ENCODE measurements around the gene LGI4.

The LGI4 gene

GRCh38 chr19:35100588-35101533 is 34.0 kb downstream of the LGI4 start:
- Histone ChIP-seq H3K27ac (ENCODE audit: low read depth, low read length) (no peak overlapping the region), H3K4me1 (ENCODE audit: control insufficient read depth, low read length) (no peaks in the 10 kb centered on the region), H3K79me2 (ENCODE audit: control insufficient read depth, low read length) (no peaks in the 10 kb centered on the region), H3K9me2 (replicated peaks; ENCODE audit: control insufficient read depth, low read length) (no peaks in the 10 kb centered on the region), H3K36me3 (ENCODE audit: control insufficient read depth, low read length) (no peaks in the 10 kb centered on the region), H3K4me2 (ENCODE audit: low read length) (no peak overlapping the region), H3K27me3 (ENCODE audit: control insufficient read depth, low read length) (no peaks in the 10 kb centered on the region), H3F3A (ENCODE audit: control insufficient read depth, insufficient read depth) (peaks cover 3% of the 10 kb centered on the region), H4K20me1 (ENCODE audit: control insufficient read depth, insufficient read depth, low read depth, low read length) (no peaks in the 10 kb centered on the region), H3K4me3 (ENCODE audit: low read length) (no peak overlapping the region), H3K9me3 (ENCODE audit: control insufficient read depth, insufficient read depth, low read length) (peaks cover 3% of the 10 kb centered on the region; the same call in 1 of the 2 replicates)
- TF ChIP-seq CTCF (IDR thresholded peaks at IDR 0.05; ENCODE audit: low read depth, low read length, poor library complexity, severe bottlenecking) (no peak), EZH2phosphoT487 (IDR thresholded peaks at IDR 0.05; ENCODE audit: borderline replicate concordance, low read length) (no peak)

GRCh38 chr19:35099897-35100275 is 35.0 kb downstream of the LGI4 start:
- no peaks in the 10 kb centered on the region for H4K20me1 ChIP-seq (ENCODE audit: control insufficient read depth, insufficient read depth, low read depth, low read length)
- H3K27ac ChIP-seq (ENCODE audit: low read depth, low read length) = no peak overlapping the region
- H3K9me3 ChIP-seq (ENCODE audit: control insufficient read depth, insufficient read depth, low read length) = no peaks in the 10 kb centered on the region; the same call in 1 of the 2 replicates
- no peaks in the 10 kb centered on the region for H3F3A ChIP-seq (ENCODE audit: control insufficient read depth, insufficient read depth)
- H3K4me2 ChIP-seq (ENCODE audit: low read length) = no peak overlapping the region
- no peaks in the 10 kb centered on the region for H3K27me3 ChIP-seq (ENCODE audit: control insufficient read depth, low read length)
- H3K4me1 ChIP-seq (ENCODE audit: control insufficient read depth, low read length) = no peaks in the 10 kb centered on the region
- no peaks in the 10 kb centered on the region for H3K9me2 ChIP-seq (replicated peaks; ENCODE audit: control insufficient read depth, low read length)
- H3K4me3 ChIP-seq (ENCODE audit: low read length) = no peak overlapping the region
- no peaks in the 10 kb centered on the region for H3K36me3 ChIP-seq (ENCODE audit: control insufficient read depth, low read length)
- no peaks in the 10 kb centered on the region for H3K79me2 ChIP-seq (ENCODE audit: control insufficient read depth, low read length)
- TF ChIP-seq EZH2phosphoT487 (IDR thresholded peaks at IDR 0.05; ENCODE audit: borderline replicate concordance, low read length) (no peak), CTCF (IDR thresholded peaks at IDR 0.05; ENCODE audit: low read depth, low read length, poor library complexity, severe bottlenecking) (no peak)

GRCh38 chr19:35099155-35099896 is 35.5 kb downstream of the LGI4 start:
- no peaks in the 10 kb centered on the region for H3K36me3 ChIP-seq (ENCODE audit: control insufficient read depth, low read length)
- no peak overlapping the region for H3K4me3 ChIP-seq (ENCODE audit: low read length)
- TF ChIP-seq EZH2phosphoT487 (IDR thresholded peaks at IDR 0.05; ENCODE audit: borderline replicate concordance, low read length) = no peak
- TF ChIP-seq CTCF (IDR thresholded peaks at IDR 0.05; ENCODE audit: low read depth, low read length, poor library complexity, severe bottlenecking) = no peak
- H3K4me2 ChIP-seq (ENCODE audit: low read length) = no peak overlapping the region
- H3K27ac ChIP-seq (ENCODE audit: low read depth, low read length) = no peak overlapping the region
- H3K9me2 ChIP-seq (replicated peaks; ENCODE audit: control insufficient read depth, low read length) = no peaks in the 10 kb centered on the region
- no peaks in the 10 kb centered on the region for H3K27me3 ChIP-seq (ENCODE audit: control insufficient read depth, low read length)
- H3K9me3 ChIP-seq (ENCODE audit: control insufficient read depth, insufficient read depth, low read length) = no peaks in the 10 kb centered on the region
- H3K4me1 ChIP-seq (ENCODE audit: control insufficient read depth, low read length) = no peaks in the 10 kb centered on the region
- no peaks in the 10 kb centered on the region for H3F3A ChIP-seq (ENCODE audit: control insufficient read depth, insufficient read depth)
- H4K20me1 ChIP-seq (ENCODE audit: control insufficient read depth, insufficient read depth, low read depth, low read length) = no peaks in the 10 kb centered on the region
- H3K79me2 ChIP-seq (ENCODE audit: control insufficient read depth, low read length) = no peaks in the 10 kb centered on the region

Data from DOHH2 (cell line).